AG08395 (cell line): ENCODE results near the gene CRABP2.

ENCODE experiments used
- DNase-seq: peaks from one replicate; pipeline ENCODE4 v3.0.0; 2012; ENCODE audit warnings: mixed read lengths, low spot score

CRABP2 gene

DNA sequence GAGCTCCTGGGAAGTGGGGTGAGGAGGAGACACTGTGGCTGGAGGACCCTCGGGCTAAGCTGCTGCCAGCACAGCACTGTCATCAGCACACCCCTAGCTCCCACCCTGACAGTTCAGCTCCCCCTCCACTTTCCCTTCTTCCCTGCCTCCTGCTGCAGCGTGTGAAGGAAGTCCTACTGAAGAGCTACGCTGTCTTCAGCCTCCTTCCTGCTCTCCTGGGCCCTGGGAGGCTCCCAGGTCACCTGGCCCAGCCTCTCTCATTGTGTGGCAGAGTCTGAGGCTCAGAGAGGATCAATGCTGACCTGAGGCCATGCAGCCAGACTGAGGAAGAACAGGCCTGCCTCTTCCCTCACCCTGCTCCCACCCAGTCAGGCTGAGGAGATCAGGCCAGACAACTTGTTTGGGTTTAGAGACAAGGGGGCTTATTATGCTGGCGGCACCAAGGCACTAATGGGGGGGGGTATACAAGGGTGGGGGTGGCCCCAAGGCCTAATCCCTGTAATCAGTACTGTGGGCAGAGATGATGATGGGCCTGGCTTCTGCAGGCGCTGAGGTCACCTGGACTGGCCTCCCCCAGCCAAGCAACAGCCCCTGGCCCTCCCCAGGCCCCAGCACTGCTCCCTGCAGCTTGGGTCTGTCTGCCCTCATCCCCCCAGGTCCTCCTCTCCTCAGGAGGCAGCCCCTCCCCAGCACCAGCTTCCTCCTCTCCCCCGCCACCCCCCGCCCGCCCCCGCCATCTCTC is 37.2 kb downstream of the CRABP2 start:
- DNase-seq, result no peak

DNA sequence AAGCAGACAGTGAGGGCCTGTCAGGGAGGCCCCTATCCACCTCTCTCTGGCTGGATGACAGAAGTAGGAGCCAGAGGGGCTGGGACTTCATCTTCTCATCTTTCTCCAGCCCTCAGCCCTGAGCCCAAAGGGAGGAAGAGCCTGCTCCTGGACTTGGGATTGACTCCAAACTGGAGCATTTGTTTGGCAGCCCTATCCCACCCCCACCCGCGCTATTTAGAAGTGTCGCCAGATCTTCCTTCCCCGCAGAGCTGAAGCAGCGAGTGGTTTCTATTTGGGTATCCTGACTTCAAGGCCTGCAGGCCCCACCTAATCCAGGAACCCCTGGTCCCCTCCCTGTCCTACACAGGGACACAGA is 37.8 kb downstream of the CRABP2 start:
- DNase-seq, result no peak

DNA sequence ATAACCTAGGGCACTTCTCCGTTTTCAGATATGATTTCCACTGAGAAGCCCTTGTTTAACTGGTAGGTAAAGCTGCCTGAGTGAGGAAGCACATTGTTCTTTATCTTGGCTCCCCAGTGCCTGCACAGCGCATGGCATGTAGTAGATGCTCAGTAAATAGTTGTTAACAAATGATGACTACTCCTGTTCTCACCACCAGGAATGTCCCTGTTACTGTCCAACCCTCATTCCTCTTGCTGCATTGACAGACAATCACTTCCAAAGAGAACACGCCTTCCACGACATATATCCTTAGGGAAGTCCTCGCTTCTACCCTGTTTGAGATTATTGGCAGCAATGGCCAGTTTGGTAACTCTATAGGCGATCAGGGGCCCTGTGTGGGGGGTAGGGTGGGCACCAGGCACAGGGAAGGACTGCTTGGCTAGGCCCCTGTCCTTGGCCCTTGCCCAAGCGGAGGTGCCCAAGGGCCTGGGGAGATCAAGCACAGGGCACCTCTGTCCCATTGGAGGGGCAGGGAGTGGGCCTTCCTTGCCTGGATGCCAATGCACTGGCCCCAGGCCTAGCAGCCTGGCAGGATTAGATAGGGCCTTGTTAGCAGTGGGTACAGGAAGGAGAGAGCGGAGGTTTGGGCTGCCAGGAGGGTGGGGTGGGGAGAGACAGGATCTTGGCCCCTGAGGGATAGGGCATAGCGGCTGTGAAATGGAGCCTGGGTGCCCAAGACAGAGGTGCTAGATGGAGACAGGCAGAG is 38.3 kb downstream of the CRABP2 start:
- no peak for DNase-seq

DNA sequence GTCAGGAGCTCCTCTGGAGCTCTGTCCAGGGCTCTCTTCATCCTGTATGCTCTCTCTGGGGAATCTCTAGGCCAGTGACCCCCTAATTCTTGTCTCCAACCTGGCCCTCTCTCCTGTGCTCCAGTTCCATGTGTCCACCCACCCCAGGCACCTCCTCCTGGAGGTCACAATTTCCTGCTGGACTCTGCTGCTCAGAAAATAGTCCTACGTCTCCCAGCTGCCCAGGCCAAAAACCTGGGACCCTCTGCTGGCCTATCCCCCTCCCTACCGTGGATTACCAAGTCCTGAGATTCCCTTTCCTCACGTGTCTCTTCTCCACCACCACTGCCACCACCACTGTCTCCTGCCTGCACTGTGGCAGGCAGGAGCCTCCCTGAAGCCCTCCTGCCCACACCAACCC is 39.8 kb downstream of the CRABP2 start:
- DNase-seq, result no peak

DNA sequence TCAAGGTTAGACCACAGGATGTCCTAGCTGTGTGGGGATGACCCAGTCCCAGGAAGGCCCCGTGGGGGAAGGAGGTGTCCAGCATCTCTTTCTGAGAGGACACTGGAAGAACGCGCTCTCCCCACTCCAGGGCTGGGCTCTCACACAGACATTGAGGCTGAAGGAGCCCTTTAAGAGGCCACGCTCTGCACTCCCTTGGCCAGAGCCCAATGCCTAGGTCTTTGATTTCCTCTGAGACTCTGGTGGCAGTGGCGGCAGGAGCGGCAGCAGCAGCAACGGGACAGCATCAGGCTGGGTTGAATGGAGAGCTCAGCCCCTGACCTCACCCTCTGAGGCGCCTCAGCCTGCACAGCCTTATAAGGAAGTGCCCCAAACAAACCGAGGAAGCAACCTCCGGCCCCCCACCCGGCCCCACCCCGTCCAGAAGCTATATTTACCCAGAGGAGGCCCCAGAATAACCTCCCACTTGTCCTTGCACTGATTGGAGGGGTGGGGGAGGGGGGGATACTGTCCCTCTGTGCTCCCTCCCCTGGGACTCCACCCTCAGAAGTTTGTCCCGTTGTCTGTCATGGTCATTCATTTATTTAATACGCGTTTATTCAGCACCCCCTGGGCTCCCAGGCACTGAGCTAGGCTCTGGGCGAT is 40.5 kb downstream of the CRABP2 start:
- DNase-seq, result peak; percentile 38

DNA sequence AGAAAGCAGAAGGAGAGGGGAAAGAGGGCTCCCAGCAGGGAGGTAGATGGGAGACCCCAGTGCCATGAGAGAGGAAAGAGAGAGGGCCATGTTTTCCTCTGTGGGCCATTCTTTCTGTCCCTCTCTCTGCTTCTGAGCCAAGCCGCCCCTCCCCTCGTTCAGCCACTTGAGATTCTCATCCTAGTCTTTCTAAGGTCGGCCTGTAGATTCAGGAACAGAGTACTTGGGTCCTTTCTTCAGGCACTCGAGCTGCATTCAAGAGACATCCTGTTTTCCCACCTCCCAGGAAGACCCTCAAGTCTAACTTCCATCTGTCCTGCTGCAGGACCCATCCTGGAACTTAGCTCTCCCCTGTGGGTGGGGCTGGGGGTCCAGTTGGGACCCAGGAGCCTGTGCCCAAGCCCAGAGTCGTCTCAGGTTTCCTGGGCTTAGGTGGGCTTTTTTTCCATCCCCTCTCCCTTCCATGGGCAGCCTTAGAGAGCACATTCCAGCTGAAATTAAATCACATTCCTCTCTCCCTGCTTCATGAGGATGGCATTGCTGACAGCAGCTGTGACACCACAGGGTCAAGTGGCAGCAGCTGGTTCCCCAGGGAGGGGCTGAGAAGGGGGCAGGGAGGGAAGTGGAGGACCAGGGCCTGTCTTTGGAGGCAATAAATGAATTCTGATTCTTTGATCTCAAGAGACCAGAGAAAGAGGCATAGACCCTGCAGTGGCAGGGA is 41.2 kb downstream of the CRABP2 start:
- DNase-seq, result peak; percentile 45

DNA sequence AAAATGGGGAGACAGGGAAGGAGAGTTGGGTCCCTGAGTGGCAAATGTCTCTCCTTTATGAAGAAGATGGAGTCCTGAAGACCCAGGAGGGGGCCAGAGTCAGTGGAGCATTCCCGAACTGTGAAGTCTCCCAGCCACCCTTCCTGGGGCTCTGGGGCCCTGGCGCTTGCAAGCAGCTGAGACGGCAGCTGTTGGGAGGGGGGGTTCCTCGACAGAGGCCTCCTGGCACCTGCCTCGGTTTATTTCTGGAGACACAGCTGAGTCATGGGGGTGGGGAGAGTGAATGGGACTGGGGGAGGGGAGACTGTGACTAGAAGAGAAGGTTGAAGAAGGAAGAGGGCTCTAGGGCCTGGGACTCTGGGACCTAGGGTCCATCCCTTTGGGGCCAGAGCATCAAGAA is 42.2 kb downstream of the CRABP2 start:
- no peak for DNase-seq

DNA sequence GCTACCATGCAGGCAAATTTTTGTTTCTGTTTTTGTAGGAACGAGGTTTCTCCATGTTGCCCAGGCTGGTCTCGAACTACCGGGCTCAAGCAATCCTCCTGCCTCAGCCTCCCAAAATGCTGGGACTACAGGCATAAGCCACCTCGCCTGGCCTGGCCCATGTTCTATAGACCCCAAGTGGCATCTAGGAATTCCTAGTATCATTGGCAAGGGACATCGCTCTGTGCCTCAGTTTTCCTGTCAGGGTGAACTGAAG is 42.7 kb downstream of the CRABP2 start:
- DNase-seq, result no peak

DNA sequence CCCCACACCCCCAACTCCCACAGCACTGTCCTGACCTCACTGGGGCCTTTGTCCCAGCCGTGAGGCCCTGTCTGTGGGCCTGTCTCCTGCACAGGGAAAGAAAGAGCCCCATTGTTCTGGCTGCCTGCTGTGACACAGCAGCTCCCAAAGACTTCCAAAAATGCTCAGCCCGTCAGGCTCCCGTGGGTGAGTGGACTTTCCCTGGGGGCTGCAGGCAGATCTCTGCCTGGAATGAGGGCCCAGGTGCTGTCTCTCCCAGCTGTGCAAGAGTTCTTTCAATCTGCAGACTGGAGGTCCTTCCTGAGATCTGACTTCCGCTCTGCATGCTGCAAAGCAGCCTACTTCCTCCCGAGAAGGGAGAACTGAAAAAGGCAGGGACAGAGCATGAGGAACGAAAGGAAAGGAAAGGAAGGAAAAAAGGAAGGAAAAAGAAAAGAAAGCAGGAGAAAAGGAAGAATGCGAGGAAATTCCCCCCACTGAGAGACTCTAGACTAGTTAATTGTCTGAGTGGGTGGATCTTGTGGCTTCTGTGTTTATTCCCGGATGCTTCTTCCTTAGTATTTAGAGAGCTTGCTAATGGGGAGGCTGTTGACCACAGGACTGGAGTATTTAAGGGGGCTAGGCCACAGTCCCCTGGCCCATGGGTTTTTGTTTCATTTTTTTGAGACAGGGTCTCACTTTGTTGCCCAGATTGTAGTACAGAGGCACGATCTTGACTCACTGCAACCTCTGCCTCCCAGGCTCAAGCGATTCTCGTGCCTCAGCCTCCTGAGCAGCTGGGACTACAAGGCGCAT is 43.2 kb downstream of the CRABP2 start:
- DNase-seq, result no peak

DNA sequence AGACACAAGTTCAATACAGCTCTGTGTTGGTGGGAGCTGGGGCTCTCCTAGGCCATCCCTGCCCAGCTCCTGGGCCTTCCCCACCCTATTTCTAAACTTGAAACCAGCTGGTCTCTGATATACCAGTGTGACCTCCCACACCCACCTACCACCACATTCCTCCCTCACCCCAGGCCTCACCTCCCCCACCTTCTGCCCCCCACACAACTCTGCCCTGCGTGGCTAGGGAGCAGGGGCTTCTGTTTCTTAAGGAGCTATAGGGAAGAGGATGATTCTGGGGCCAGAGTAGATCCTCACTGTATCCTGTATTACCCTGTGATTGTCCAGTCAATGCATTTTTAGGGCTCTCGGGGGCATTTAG is 44.7 kb downstream of the CRABP2 start:
- DNase-seq, result no peak

DNA sequence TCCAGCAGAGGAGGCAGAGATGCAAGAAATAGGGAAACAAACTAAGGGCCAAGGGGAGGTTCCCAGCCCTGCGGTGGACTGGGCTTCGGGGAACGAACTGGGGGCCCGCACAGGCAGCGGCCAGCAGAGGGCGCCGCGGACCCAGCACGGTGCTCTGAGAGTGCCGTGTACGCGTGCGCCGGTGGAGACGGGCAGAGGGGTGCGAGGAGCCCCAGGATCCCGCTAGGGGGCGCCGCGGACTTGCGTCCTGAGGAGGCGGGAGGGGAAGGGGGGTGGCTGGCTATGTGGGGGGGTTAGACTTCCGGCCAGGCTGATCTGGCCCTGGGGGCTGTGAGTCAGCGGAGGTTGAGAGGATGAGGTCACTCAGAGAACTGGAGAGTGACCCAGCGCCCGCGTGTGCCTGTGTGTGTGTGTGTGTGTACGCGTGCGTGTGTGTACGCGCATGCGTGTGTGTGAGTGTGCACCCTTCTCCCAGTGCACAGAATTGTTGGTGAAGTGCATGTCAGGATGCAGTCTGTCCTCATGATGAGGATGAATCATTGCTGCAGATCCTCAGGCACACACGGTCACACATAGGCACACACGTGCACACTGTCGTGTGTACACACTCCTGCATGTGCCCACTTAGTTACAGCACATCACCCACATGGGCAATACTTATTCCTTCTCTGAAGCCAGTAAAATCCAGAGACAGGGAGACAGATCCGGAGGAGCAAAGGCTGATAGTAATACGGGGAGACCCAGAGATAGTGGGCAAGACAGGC is 45.2 kb downstream of the CRABP2 start:
- DNase-seq, result peak; percentile 100

DNA sequence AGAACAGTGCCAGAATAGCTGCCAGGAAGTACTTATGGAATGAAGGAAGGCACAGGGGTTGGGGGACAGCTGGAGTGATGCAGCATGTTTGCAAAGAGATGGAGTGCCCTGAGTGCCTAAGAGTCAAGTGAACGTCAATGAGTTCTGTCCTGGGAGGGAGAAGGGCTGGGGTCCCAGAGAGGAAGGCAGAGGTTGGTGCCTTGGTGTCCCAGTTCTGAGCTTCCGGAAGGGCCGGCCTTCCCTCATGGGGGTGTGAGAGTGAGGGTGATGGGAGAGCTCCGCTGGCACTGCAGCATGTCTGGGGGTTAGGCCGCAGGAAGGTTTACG is 45.8 kb downstream of the CRABP2 start:
- no peak for DNase-seq

DNA sequence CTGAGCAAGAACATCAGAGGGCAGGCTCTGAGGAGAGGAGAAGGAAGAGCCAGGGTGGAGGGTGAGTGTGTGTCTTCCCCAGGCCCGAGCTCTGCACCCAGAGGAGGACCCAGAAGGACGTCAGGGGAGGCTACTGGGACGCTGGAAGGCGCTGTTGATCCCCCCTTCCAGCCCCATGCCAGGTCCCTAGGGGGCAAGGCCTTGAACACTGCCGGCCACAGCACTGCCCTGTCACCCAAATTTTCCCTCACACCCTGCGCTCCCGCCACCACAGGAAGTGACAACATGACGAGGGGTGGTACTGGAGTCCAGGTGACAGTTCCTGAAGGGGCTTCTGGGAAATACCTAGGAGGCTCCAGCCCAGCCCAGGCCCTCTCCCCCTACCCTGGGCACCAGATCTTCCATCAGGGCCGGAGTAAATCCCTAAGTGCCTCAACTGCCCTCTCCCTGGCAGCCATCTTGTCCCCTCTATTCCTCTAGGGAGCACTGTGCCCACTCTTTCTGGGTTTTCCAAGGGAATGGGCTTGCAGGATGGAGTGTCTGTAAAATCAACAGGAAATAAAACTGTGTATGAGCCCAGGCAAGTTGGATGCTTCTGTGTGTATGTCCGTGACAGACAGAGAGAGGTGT is 46.3 kb downstream of the CRABP2 start:
- no peak for DNase-seq

DNA sequence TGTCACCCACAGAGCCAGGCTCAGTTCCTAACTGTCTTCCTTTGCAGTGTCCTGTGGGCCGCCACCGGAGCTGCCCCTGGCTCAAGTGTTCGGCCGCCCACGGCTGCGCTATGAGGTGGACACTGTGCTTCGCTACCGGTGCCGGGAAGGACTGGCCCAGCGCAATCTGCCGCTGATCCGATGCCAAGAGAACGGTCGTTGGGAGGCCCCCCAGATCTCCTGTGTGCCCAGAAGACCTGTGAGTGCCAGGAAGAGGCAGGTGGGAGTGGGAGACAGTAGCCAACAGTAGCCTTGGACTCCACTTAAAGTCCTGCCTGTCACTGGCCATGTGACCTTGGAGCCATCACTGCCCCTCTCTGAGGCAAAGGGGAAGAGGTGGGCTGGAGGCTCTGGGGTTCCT is 46.9 kb downstream of the CRABP2 start:
- DNase-seq, result no peak

DNA sequence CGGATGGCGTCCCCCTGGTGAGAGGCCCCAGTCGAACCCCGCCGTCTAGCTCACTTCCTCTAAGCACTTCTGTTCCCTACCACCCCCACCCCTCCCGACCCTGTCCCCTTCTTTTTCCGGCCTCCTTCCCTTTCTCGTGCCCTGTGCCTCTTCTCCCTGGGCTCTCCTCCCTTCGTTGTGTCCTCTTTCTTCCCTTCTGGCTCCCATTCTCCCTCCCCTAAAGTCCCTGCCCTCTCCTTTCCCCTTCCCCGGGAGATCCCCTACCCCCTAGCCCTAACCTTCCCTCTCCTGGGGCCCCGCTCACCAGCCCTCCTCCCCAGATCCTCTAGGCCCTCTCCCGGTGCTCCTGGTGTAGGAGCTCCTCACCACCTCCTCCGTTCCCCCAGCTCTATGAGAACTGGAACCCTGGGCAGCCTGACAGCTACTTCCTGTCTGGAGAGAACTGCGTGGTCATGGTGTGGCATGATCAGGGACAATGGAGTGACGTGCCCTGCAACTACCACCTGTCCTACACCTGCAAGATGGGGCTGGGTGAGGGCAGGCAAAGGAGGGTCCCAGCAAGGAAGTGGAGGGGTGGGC is 47.6 kb downstream of the CRABP2 start:
- DNase-seq, result no peak

DNA sequence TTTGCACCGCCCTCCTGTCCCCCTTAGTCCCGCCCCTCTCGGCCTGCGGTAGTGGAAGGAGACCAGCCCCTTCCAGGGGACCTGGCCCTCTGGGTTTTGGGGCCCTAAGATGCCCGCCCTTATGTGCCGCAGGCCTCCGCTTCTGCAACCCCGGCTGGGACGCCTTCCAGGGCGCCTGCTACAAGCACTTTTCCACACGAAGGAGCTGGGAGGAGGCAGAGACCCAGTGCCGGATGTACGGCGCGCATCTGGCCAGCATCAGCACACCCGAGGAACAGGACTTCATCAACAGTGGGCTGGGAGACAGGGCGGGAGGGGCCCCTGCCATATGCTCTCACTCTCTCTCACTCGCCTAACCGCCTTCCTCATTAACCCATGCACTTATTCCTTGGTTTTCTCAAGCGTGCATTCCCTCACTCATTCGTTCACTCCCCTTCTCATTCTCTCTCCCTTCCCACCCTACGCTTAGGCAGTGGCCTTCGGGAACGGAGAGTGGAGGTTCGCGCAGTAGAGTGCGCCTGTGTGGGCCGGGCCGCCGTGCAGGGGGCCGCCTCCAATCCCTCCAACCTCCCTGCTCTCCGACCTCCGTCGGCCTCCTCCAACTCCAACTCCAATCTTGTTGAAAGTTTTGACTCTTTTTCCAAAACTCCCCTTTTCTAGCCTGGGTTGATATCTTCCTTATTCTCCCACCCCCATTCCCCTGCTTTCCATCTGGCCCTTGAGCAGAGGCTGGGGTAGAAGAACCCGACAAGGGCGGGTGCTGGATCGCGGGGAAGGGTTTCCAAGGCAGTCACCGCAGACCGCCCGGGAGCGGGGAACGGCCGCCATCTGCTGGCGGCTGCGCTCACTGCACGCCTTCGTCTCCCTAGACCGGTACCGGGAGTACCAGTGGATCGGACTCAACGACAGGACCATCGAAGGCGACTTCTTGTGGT is 48.3 kb downstream of the CRABP2 start:
- peak; percentile 86 for DNase-seq

DNA sequence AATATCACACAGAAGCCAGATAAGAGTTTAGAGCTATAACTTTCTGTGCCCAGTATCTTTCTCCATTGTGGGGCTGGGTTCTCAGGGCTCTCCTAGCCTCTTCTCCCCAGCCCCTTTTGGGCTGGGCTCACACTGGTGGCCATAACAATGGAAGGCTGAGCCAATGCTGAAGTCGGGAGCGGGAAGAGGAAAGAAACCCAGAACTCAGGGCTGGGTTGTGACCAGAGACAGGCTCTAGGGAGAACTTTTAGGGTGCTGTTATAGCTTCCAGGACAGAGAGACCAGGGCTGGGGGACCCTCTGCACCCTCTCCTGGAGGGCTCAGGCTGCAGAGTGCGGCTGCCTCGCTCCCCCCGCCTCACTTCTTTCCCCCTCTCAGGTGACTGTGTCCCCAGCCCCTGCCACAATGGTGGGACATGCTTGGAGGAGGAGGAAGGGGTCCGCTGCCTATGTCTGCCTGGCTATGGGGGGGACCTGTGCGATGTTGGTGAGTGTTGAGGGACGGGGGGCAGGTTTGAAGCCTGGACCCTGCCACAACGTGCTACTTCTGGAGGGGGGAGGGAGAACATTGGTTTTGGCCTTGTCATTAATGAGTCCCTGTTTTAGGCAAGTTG is 49.4 kb downstream of the CRABP2 start:
- no peak for DNase-seq

DNA sequence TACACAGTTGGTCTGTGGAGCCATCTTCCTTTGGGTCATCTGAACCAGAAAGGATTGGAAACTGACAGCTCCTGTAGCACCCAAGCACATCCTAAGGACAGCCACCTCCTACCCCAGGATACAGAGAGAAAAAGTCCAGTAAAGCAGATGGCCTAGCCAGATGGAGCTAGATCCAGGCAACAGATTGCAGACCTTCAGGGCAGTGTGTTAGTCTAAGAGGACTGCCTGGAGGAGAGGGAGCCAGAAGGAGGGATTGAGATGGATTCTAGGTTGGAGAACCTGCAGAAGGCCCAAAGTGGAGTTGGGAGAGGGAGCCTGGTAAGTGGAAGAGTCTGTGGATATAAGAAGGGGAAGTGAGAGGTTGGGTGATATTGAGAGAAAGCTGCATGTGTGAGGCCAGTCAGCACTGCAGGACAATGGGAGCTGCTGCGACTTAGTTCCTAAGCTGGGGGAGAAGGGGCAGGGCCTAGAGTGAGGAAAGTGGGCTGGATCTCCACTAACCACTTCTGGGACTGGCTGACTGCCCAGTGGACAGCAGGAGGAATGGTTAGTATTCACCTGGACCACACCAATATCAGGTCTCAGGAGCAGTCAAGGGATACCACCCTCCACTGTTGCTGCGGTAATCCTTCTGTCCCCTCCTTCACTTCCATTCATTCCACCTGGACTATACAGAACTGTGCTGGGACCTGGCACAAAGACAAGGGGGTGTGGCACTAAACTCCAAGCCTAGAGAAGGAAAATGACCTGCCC is 50.1 kb downstream of the CRABP2 start:
- no peak for DNase-seq
